ENCODE results near the gene CMPK2.
A peak's percentile ranks its signal among the peaks of the same experiment; 100 is the strongest.

Gene CMPK2

GRCh38 chr2:6841537-6842287, 24.0 kb downstream of the CMPK2 start:
- DNase-seq, result no peak

- DNase-seq, result no peak
Measured at GRCh38 chr2:6838673-6839319, 26.9 kb downstream of the CMPK2 start.

GRCh38 chr2:6835467-6835866, 30.2 kb downstream of the CMPK2 start:
- no peak for DNase-seq

GRCh38 chr2:6834163-6834562, 31.5 kb downstream of the CMPK2 start:
- DNase-seq, result no peak

GRCh38 chr2:6833300-6833604, 32.5 kb downstream of the CMPK2 start:
- DNase-seq, result no peak

- no peak for DNase-seq
Measured at GRCh38 chr2:6832596-6833299, 33.0 kb downstream of the CMPK2 start.

- no peak for DNase-seq
Measured at GRCh38 chr2:6831229-6831628, 34.5 kb downstream of the CMPK2 start.

- no peak for DNase-seq
Measured at GRCh38 chr2:6828299-6828584, 37.5 kb downstream of the CMPK2 start.

- DNase-seq, result no peak
Measured at GRCh38 chr2:6827566-6828298, 38.0 kb downstream of the CMPK2 start.

GRCh38 chr2:6826081-6826913, 39.4 kb downstream of the CMPK2 start:
- DNase-seq, result peak; percentile 60

- no peak for DNase-seq
Measured at GRCh38 chr2:6824962-6825361, 40.7 kb downstream of the CMPK2 start.

GRCh38 chr2:6823111-6823510, 42.6 kb downstream of the CMPK2 start:
- no peak for DNase-seq

- DNase-seq, result no peak
Measured at GRCh38 chr2:6822406-6822805, 43.3 kb downstream of the CMPK2 start.

- no peak for DNase-seq
Measured at GRCh38 chr2:6820903-6821584, 44.7 kb downstream of the CMPK2 start.

GRCh38 chr2:6820236-6820635, 45.5 kb downstream of the CMPK2 start:
- DNase-seq, result no peak

- no peak for DNase-seq
Measured at GRCh38 chr2:6819668-6820067, 46.0 kb downstream of the CMPK2 start.

GRCh38 chr2:6818012-6818411, 47.7 kb downstream of the CMPK2 start:
- DNase-seq, result no peak

GRCh38 chr2:6814869-6815268, 50.8 kb downstream of the CMPK2 start:
- DNase-seq, result no peak

GRCh38 chr2:6814312-6814711, 51.4 kb downstream of the CMPK2 start:
- DNase-seq, result no peak

- no peak for DNase-seq
Measured at GRCh38 chr2:6813573-6813972, 52.1 kb downstream of the CMPK2 start.

GRCh38 chr2:6812857-6813530, 52.7 kb downstream of the CMPK2 start:
- DNase-seq, result no peak

GRCh38 chr2:6810961-6811360, 54.7 kb downstream of the CMPK2 start:
- no peak for DNase-seq

All from stimulated activated CD4-positive, alpha-beta T cell treated with anti-CD3 and anti-CD28 coated beads, Interleukin-1b, Interleukin-23, amount 100 ng/mL, for 48 hours (primary cell).